Fibroblast of skin of left biceps (primary cell): Measurements from ENCODE around the gene TBC1D4.
"Not testable (repeated sequence)": the region's sequence is repeated elsewhere in the genome, so short reads cannot be mapped to it uniquely, and the experiment has no call there.

Experiments used
- DNase-seq, 2 experiments: peaks; one replicate each; pipeline ENCODE4 v3.0.0-alpha.2; 2013; ENCODE audit warnings: low read depth in 2 of 2

The TBC1D4 gene

DNA sequence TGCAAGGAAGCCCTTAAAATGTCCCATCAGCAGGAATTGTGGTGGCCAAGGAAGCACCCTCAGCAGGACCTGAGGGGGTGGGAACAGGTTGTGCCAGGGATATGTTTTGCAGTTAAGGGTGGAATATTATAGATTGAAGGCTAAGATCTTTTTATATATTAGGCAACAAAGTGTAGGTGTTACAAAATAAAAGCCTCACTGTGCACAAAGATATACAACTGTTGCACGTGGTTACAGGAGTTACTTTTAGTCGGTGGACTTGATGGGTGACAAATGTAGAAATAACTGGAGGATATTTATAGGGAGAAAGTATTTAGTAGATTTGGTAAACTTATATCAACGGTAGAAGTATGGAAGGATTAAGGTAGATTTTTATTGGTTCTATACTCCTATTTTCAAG is 35.1 kb downstream of the TBC1D4 start:
- no peak for DNase-seq

DNA sequence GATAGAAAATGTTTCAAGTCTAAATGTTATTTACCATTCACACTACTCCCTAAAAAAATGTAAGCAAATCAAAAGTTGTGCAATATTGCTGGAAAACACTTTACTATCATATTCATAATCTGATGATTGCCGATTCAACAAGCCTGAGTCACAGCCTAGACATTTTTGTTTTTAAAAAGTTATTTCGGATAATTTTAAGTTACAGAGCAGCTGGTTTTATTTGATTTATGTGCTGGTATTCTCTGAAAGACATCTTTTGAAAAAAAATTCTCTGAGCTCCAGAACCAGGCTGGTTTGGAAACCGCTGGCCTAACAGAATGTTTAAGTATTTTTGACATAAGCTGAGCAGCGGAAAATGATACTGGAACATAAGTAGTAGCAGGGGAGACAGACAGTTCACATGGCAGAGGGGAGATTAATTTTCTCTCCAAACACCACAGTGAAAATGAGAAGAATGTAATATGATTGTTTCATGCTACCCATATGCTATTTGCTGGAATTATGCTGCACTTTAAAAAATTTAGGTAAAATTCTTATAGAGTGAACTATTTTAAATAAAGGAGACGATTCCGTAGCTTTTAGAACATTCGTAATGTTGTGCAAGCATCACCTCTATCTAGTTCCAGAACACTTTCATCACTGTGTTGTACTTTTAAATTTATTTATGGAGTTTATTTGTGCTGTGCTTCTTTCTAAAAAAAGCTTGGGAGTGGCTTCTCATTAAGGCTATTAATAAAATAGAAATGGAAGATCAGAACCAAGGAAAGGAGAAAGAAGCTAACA is 36.1 kb downstream of the TBC1D4 start:
- DNase-seq = peak; percentile 33 to 38

DNA sequence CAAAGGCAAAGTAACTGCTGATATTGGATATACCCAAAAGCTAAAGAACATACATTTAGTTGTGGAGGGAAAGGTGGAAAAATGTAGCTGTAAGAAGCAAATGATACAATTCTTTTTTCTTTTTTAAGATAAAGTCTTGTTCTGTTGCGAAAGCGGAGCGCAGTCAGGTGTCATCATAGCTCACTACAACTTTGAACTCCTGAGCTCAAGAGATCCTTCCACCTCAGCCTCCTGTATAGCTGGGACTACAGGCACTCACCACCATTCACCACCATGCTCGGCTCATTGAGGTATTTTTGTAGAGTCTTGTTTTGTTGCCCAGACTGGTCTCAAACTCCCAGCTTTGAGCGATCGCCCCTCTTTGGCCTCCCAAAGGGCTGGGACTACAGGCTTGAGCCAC is 38.0 kb downstream of the TBC1D4 start:
- DNase-seq = no peak

GRCh38 chr13:75443356-75443958 is 38.5 kb downstream of the TBC1D4 start:
- DNase-seq = no peak

DNA sequence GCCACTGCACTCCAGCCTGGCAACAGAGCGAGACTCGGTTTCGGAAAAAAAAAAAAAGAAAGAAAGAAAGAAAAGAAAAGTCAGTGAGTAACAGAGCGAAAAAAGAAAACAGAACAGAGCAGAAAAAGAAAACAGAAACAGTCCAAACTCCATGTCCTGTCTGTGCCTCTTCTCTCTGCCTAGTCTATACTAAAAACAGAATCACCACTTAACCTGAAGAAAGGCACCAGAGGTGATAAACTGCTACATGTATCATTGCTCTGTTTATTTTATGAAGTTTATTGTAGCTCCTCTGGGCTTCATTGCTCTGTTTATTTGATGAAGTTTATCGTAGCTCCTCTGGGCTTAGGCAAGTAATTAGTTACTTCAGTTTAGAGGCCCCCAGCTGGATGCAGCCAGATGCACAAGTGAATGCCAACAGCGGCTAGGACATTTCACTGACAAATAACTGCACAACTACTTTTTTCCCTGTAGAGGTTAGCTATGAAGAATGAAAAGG is 39.2 kb downstream of the TBC1D4 start:
- DNase-seq = no peak

DNA sequence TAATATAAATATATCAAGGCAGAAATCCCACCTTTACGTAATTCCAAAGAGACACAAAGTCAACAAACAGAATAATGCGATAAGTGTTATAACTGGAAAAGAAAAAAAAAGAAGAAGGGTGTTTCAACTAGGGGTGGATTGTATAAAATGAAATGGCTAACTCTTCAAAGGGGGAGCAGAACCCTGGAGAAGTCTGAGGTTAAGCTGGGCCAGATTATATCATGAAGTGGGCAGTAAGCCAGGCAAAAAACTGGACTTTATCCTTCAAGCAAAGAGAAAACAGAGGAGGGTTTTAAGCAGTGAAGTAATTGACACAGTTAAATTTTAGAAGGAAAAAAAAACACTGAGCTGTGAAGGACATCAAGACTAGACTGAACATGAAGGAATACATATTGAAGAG is 41.9 kb downstream of the TBC1D4 start:
- DNase-seq = no peak

DNA sequence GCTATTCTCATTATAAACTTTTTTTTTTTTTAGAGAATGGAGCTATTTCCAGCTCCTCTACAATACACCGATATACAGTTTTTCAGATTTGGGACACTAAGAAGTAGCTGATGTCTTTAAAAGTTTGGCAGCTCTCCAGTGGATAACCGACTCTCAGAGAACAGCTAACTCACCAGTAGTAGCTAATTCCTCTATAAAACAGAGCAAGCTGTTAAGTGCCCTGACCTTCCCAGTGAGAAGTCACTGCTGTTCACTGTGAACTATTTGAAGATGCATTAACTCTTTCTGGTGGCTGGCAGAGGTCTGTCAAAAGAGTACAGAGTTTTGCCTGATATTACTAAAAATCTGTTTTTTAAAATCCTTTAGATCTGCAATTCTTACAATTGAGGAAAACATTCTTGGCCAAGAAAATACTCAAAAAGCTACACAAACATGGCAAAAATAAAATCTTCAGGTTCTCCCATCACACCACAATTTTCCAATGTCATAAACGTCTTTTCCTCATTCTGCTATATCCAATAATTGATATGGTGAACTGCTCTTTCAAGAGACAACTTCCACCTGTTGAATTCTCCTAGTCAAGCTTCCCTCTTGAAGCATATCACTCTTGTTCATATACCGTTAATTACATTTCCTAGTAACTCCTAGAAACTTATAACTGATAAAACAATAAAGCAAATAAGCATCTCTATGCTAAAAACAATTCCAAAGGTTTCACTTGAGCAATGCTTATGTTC is 44.2 kb downstream of the TBC1D4 start:
- DNase-seq = no peak

- DNase-seq = not testable (repeated sequence)
Measured at GRCh38 chr13:75434126-75434525, 47.8 kb downstream of the TBC1D4 start.

DNA sequence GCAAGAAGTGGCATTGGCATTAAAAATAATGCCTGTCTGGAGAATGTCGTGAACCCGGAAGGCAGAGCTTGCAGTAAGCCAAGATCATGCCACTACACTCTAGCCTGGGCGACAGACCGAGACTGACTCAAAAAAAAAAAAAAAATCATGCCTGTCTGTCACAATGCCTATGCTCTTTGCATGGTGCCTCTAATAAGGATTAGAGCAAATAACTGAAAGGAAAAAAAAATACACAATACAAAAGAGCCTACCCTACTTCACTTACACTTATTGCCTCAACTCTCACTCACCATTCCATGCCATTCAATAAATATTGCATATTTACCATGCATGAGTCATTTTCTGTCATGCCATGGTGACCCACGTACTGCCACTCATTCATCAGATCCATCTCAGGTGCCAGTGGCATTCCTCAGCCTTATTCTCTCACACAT is 49.1 kb downstream of the TBC1D4 start:
- no peak for DNase-seq

GRCh38 chr13:75432045-75432444 is 49.9 kb downstream of the TBC1D4 start:
- DNase-seq = no peak

GRCh38 chr13:75430436-75431209 is 51.3 kb downstream of the TBC1D4 start:
- no peak for DNase-seq

- no peak for DNase-seq
Measured at GRCh38 chr13:75426421-75426820, 55.5 kb downstream of the TBC1D4 start.

DNA sequence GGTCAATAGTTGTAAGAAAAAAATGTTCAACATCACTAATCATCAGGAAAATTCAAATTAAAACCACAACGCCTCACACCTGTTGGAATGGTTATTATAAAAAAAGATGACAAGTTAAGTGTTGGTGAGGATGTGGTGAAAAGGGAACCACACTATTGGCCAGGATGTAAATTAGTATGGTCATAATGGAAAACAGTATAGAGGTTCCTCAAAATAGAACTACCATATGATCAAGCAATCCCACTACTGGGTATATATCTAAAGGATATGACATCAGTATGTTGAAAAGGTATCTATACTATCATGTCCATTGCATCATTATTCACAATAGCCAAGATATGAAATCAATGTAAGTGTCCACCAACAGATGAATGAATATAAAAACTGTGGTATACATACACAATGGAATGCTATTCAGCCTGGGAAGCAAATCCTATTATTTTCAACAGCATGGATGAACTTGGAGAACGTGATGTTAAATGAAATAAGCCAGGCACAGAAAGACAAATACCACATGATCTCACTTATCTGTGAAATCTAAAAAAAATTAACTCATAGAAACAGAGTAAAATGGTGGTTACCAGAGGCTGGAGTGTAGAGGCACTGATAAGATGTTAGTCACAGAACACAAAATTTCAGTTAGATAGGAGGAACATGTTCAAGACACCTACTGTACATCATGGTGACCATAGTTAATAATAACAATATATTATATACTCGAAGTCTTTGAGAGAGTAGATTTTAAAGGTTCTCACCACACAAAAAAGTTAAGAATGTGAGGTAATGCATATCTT is 56.6 kb downstream of the TBC1D4 start:
- no peak for DNase-seq

GRCh38 chr13:75423946-75424345 is 58.0 kb downstream of the TBC1D4 start:
- no peak for DNase-seq

DNA sequence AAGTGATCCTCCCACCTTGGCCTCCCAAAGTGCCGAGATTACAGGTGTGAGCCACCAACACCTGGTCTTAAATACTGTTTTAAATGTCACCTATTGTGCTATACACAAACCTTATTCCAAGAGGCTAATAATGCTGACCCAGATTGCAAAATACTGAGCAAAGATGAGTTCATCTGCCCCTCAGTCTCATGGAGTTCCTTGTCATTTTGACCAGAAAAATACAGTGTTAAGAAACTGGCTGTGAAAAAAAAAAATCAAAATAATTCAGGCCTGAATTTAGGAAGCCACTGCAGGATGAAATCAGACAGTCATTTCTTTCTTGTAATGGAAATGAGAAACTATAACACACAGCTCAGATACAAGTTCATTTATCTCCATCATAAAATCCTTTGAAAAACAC is 59.9 kb downstream of the TBC1D4 start:
- no peak for DNase-seq

GRCh38 chr13:75421133-75421532 is 60.8 kb downstream of the TBC1D4 start:
- no peak for DNase-seq

GRCh38 chr13:75419656-75420055 is 62.3 kb downstream of the TBC1D4 start:
- no peak for DNase-seq

GRCh38 chr13:75418997-75419396 is 63.0 kb downstream of the TBC1D4 start:
- no peak for DNase-seq

GRCh38 chr13:75418186-75418843 is 63.7 kb downstream of the TBC1D4 start:
- DNase-seq = no peak

DNA sequence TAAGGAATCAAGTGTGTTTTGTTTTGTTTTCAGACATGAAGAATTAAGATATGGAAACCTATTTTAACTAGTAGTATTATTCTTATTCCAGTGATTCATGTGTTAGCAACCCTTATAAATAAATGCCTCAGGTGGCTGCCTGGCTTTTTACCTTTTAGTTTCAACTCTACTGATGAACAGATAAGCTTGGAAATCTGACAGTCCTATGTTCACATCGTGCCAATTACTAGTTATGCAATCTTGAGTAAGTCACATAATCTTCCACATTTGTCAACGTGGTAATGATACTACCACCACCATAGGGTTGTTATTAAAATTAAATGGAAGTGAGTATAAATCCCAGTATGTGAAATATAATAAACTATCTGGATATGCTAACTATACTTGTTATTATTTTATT is 64.3 kb downstream of the TBC1D4 start:
- DNase-seq = no peak

DNA sequence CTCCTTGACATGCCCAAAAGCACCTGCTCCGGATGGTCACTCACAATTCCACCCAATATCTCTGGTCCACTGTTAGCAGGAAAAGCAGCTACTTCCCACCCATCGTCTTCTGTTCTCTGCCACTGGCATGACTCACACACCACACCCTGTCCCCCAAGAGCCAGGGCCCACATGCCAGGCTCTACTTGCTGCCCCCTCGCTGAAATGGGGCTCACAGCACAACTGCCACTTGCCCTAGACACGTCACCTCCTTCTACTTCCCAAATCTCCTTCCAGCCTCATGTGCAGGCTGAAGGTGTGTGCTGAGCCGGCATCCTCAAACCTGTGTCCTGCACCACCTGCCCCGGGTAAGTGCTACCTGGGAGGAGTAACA is 65.0 kb downstream of the TBC1D4 start:
- DNase-seq = no peak
